ENCODE measurements around the gene DNA2. TPM values are rescaled to one million over a fixed set of nuclear protein-coding genes. Genes with fewer than 3 reads are reported as not detected.

The DNA2 gene
- total and polyA plus RNA-seq, 2 of the 4 experiments (the other 2 are of a cell fraction) = 3.9 to 5.6 TPM

GRCh38 chr10:68397005-68397404, 74.8 kb downstream of the DNA2 start:
- Histone ChIP-seq H3K14ac (replicated peaks; ENCODE audit: low read depth, low read length) (no peak overlapping the region), H3K4me2 (ENCODE audit: low read depth, low read length) (no peak overlapping the region), H3K4me3 (ENCODE audit: insufficient read depth, low read depth, low read length) (no peak overlapping the region), H3K36me3 (ENCODE audit: control insufficient read depth, insufficient read depth, low read length) (peaks cover 24% of the 10 kb centered on the region), H3K9me1 (ENCODE audit: insufficient read depth, low read length) (no peaks in the 10 kb centered on the region), H3K9ac (ENCODE audit: low read depth, low read length) (no peak overlapping the region), H2BK20ac (ENCODE audit: low read depth, low read length) (no peak overlapping the region), H4K91ac (ENCODE audit: insufficient read depth, low read depth, low read length) (no peak overlapping the region), H3K27me3 (ENCODE audit: control insufficient read depth, insufficient read depth, low read length) (no peaks in the 10 kb centered on the region), H3K9me3 (ENCODE audit: control insufficient read depth, insufficient read depth, low read length) (no peaks in the 10 kb centered on the region), H4K20me1 (ENCODE audit: insufficient read depth, low read length) (no peaks in the 10 kb centered on the region), H3K4ac (ENCODE audit: low read depth, low read length) (no peak overlapping the region), H2BK120ac (ENCODE audit: low read depth, low read length) (no peak overlapping the region), H3K23ac (ENCODE audit: low read depth, low read length) (no peak overlapping the region), H2BK15ac (ENCODE audit: low read depth, low read length) (no peak overlapping the region), H2BK5ac (ENCODE audit: low read depth, low read length, poor library complexity, severe bottlenecking) (no peak overlapping the region), H3K79me1 (ENCODE audit: low read depth in 1 of 2, low read length in 2 of 2) (peaks cover 9 to 18% of the 10 kb centered on the region in 2 experiments; a peak in 3 of 4 replicates), H2AK9ac (replicated peaks; ENCODE audit: low read depth, low read length, poor library complexity) (no peak overlapping the region), H3K27ac (ENCODE audit: insufficient read depth, low read length) (no peak overlapping the region), H2AK5ac (ENCODE audit: low read depth, low read length) (no peak overlapping the region), H3K18ac (ENCODE audit: low read depth, low read length) (no peak overlapping the region), H4K5ac (ENCODE audit: low read depth, low read length) (no peak overlapping the region), H3K56ac (ENCODE audit: extremely low read depth, insufficient read depth, low read length) (no peak overlapping the region), H3K4me1 (ENCODE audit: control insufficient read depth, insufficient read depth, low read length) (no peaks in the 10 kb centered on the region), H4K8ac (ENCODE audit: low read depth in 2 of 2, low read length in 2 of 2) (no peak overlapping the region), H2AFZ (replicated peaks; ENCODE audit: low read length, poor library complexity) (no peak overlapping the region)
- ATAC-seq (ENCODE audit: low read depth) (no peak), DNase-seq (no peak)
- WGBS, 2 experiments (ENCODE audit: extremely low coverage in 2 of 2, insufficient read length in 1 of 2) = no CpG with 5 or more reads among the region's 1 CpG
- ChIA-PET POLR2A (ENCODE audit: unreplicated experiment) (no interaction called here), CTCF (no interaction called here)
- no TSS peak for BruUV-seq (replicated peaks)
- TF ChIP-seq, protein P1, sequence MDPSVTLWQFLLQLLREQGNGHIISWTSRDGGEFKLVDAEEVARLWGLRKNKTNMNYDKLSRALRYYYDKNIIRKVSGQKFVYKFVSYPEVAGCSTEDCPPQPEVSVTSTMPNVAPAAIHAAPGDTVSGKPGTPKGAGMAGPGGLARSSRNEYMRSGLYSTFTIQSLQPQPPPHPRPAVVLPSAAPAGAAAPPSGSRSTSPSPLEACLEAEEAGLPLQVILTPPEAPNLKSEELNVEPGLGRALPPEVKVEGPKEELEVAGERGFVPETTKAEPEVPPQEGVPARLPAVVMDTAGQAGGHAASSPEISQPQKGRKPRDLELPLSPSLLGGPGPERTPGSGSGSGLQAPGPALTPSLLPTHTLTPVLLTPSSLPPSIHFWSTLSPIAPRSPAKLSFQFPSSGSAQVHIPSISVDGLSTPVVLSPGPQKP (IDR thresholded peaks at IDR 0.05; ENCODE audit: borderline replicate concordance, low read depth, low read length) = no peak
- TF ChIP-seq CEBPB (IDR thresholded peaks at IDR 0.05; ENCODE audit: low read depth, low read length) (no peak), BHLHE40 (IDR thresholded peaks at IDR 0.05; ENCODE audit: low read depth, low read length) (no peak), MAZ (IDR thresholded peaks at IDR 0.05; ENCODE audit: borderline replicate concordance, low read depth, low read length) (no peak), SMC3 (IDR thresholded peaks at IDR 0.05; ENCODE audit: low read depth, low read length) (no peak), CHD1 (IDR thresholded peaks at IDR 0.05; ENCODE audit: low read depth, low read length) (no peak), RCOR1 (IDR thresholded peaks at IDR 0.05; ENCODE audit: insufficient replicate concordance, low read length) (no peak), USF2 (IDR thresholded peaks at IDR 0.05; ENCODE audit: low read depth, low read length) (no peak), FOS (IDR thresholded peaks at IDR 0.05; ENCODE audit: low read depth, low read length) (no peak)
- intact Hi-C loops (cut with micrococcal nuclease) = no loop called here
- dilution Hi-C loops (cut with HindIII; ENCODE audit: low sequenced_read_pairs, unreplicated experiment) = no loop called here
- in situ Hi-C loops (cut with MboI; ENCODE audit: low sequenced_read_pairs) = no loop called here

All from IMR-90 (cell line).